Endothelial cell of umbilical vein (primary cell): ENCODE data around the gene TMPRSS4. TPM values are rescaled to one million over a fixed set of nuclear protein-coding genes. Genes with fewer than 3 reads are reported as not detected.

Experiments
- BruUV-seq: library from RNA; stranded (reverse); fragments of 400-500 nt; replicated peaks from 2 replicates; lab custom pipeline; 2021; lab: Mats Ljungman, UMichigan
- CTCF ChIA-PET: fragments of 300-600, 350-600 bp; sonication (Branson Sonifier 250); formaldehyde crosslinking; loops from one replicate; lab custom pipeline; 2021; ENCODE audit warnings: antibody characterized with exemption, inconsistent platforms; lab: Charles Lee
- POLR2A ChIA-PET: fragments of 300-600, 350-600 bp; sonication (Branson Sonifier 250); formaldehyde crosslinking; loops from one replicate; lab custom pipeline; 2021; ENCODE audit warnings: antibody characterized with exemption, inconsistent platforms; lab: Charles Lee
- DNase-seq: peaks from one replicate; pipeline ENCODE4 v3.0.0-alpha.2; 2011; ENCODE audit warnings: low read depth, low spot score
- FAIRE-seq: peaks from 2 replicates; lab custom pipeline; 2011; peaks lifted over from hg19 to GRCh38; lab: Jason Lieb, UNC
- H2AFZ ChIP-seq: 2 replicates; pipeline ENCODE4 v1.6.0; 2012; ENCODE audit warnings: low read depth, low read length, control low read depth, inconsistent platforms
- H3K27ac ChIP-seq: 2 replicates; pipeline ENCODE4 v1.5.1; 2011; ENCODE audit warnings: low read depth, mild to moderate bottlenecking, control low read depth, low read length, moderate library complexity; ENCODE audit not compliant: insufficient read depth
- H3K27me3 ChIP-seq, 2 experiments: 2 replicates each; pipeline versions ENCODE4 v1.6.0 to v1.6.1; 2011; ENCODE audit warnings: low read length in 2 of 2, mixed read lengths in 1 of 2; ENCODE audit not compliant: control insufficient read depth in 2 of 2, insufficient read depth in 2 of 2
- H3K36me3 ChIP-seq, 2 experiments: 2 replicates in 1 of 2; 3 replicates in 1 of 2; pipeline ENCODE4 v1.5.1; 2011; ENCODE audit warnings: low read length in 2 of 2, mild to moderate bottlenecking in 1 of 2, moderate library complexity in 1 of 2; ENCODE audit not compliant: control insufficient read depth in 2 of 2, insufficient read depth in 2 of 2; ENCODE audit errors: extremely low read depth in 1 of 2
- H3K4me1 ChIP-seq: 3 replicates; pipeline ENCODE4 v1.5.1; 2011; ENCODE audit warnings: mild to moderate bottlenecking, low read length; ENCODE audit not compliant: control insufficient read depth, insufficient read depth; ENCODE audit errors: extremely low read depth
- H3K4me2 ChIP-seq: 2 replicates; pipeline ENCODE4 v1.6.1; 2011; ENCODE audit warnings: low read length, control low read depth, mixed read lengths; ENCODE audit not compliant: insufficient read depth
- H3K4me3 ChIP-seq, 3 experiments: fragments of 200-600 bp in 1 of 3; sonication (generic), shearing (Covaris generic) in 1 of 3; replicated peaks in 1 of 3; 2 replicates each; pipeline ENCODE4 v1.5.1; 2011 to 2016; ENCODE audit warnings: control low read depth in 3 of 3, low read length in 3 of 3, mild to moderate bottlenecking in 2 of 3, inconsistent platforms in 1 of 3, low read depth in 1 of 3, moderate library complexity in 1 of 3; ENCODE audit not compliant: insufficient read depth in 1 of 3
- H3K79me2 ChIP-seq: 2 replicates; pipeline ENCODE4 v1.6.0; 2012; ENCODE audit warnings: low read length, inconsistent platforms; ENCODE audit not compliant: control insufficient read depth, insufficient read depth
- H3K9ac ChIP-seq: replicated peaks from 2 replicates; pipeline ENCODE3; 2011; ENCODE audit warnings: low read length, control low read depth; ENCODE audit not compliant: insufficient read depth; ENCODE audit errors: extremely low read depth
- H3K9me1 ChIP-seq: replicated peaks from 3 replicates; pipeline ENCODE4 v1.6.0; 2011; ENCODE audit warnings: mild to moderate bottlenecking, low read length; ENCODE audit not compliant: control insufficient read depth, insufficient read depth; ENCODE audit errors: extremely low read depth
- H3K9me3 ChIP-seq: replicated peaks from 2 replicates; pipeline ENCODE4 v1.5.1; 2012; ENCODE audit warnings: low read length, inconsistent platforms; ENCODE audit not compliant: control insufficient read depth, insufficient read depth
- H4K20me1 ChIP-seq: replicated peaks from 2 replicates; pipeline ENCODE3; 2011; ENCODE audit warnings: mild to moderate bottlenecking, low read length; ENCODE audit not compliant: control insufficient read depth, insufficient read depth; ENCODE audit errors: extremely low read depth
- CTCF ChIP-seq, 2 donors: IDR thresholded peaks; 1 replicate in 1 of 2; 2 replicates in 1 of 2; pipeline ENCODE4 v1.5.1; 2011; ENCODE audit warnings: low read length in 2 of 2, mild to moderate bottlenecking in 2 of 2, moderate library complexity in 2 of 2, control low read depth in 1 of 2, inconsistent platforms in 1 of 2, low read depth in 1 of 2; ENCODE audit not compliant: insufficient read depth in 1 of 2; ENCODE audit errors: extremely low read depth in 1 of 2
- EZH2 ChIP-seq: IDR thresholded peaks from 2 replicates; pipeline ENCODE4 v1.6.1; 2012; ENCODE audit warnings: borderline replicate concordance, low read depth, mild to moderate bottlenecking, moderate library complexity, low read length, inconsistent platforms; ENCODE audit not compliant: severe bottlenecking
- FOS ChIP-seq: IDR thresholded peaks from 2 replicates; pipeline ENCODE4 v1.6.1; 2011; ENCODE audit warnings: mild to moderate bottlenecking, low read length, moderate library complexity, borderline replicate concordance; ENCODE audit not compliant: insufficient read depth
- GATA2 ChIP-seq: IDR thresholded peaks from 2 replicates; pipeline ENCODE4 v1.7.0; 2011; ENCODE audit warnings: low read depth, mild to moderate bottlenecking, moderate library complexity, mixed read lengths, low read length; ENCODE audit not compliant: insufficient read length, insufficient read depth
- JUN ChIP-seq: IDR thresholded peaks from 2 replicates; pipeline ENCODE4 v1.6.1; 2011; ENCODE audit warnings: borderline replicate concordance, low read depth; ENCODE audit not compliant: insufficient read length, insufficient read depth
- MAX ChIP-seq: IDR thresholded peaks from 2 replicates; pipeline ENCODE4 v1.6.1; 2011; ENCODE audit not compliant: insufficient read depth, insufficient read length
- MYC ChIP-seq: IDR thresholded peaks from one replicate; pipeline ENCODE4 v1.6.1; 2011; ENCODE audit warnings: mild to moderate bottlenecking, low read depth, low read length
- POLR2A ChIP-seq: IDR thresholded peaks from 2 replicates; pipeline ENCODE4 v1.6.1; 2012; ENCODE audit warnings: low read depth, mild to moderate bottlenecking, control low read depth, low read length
- POLR2AphosphoS5 ChIP-seq: IDR thresholded peaks from 2 replicates; pipeline ENCODE4 v1.6.1; 2012; ENCODE audit warnings: low read depth, mild to moderate bottlenecking, control low read depth, low read length, moderate library complexity; ENCODE audit not compliant: insufficient read depth
- dilution Hi-C: fragments of 300-500 bp; cut with MboI; formaldehyde crosslinking; loops from one replicate; pipeline ENCODE4 v1.15.0; 2019; ENCODE audit warnings: low sequenced_read_pairs; ENCODE audit not compliant: extremely low pct_ligation_motif_present
- intact Hi-C: fragments of 100-400 bp; cut with micrococcal nuclease; formaldehyde crosslinking; loops from one replicate; pipeline ENCODE4 v1.10.0; 2022
- polyA plus RNA-seq, 4 experiments: library from polyadenylated mRNA; depleted of rRNA in 3 of 4; stranded (reverse) in 3 of 4; unstranded in 1 of 4; fragments of >200 nt; gene quantifications; 2 replicates each; pipeline versions ENCODE4 v1.2.1 to v1.2.3, GENCODE V29; 2011 to 2012; ENCODE audit warnings: missing spikeins in 1 of 4
- total RNA-seq: library from RNA; stranded (reverse); gene quantifications from 2 replicates; pipeline ENCODE4 v1.2.3, GENCODE V29; 2021

TMPRSS4 gene
- total and polyA plus RNA-seq, 2 donors (not counting 3 experiments of a cell fraction or from before 2014, with no cell fraction given), result not detected

GRCh38 chr11:118166641-118167040, 89.8 kb downstream of the TMPRSS4 start:
- CTCF ChIA-PET, result no interaction called here
- H2AFZ ChIP-seq, result no peak overlapping the region
- POLR2A ChIA-PET, result no interaction called here
- FAIRE-seq (no peak), DNase-seq (no peak)
- H3K9me1 ChIP-seq, result no peaks in the 10 kb centered on the region
- no peak overlapping the region for H3K27ac ChIP-seq
- no peaks in the 10 kb centered on the region for H3K4me1 ChIP-seq
- TF ChIP-seq MAX (no peak), POLR2AphosphoS5 (no peak), FOS (no peak), JUN (no peak), EZH2 (no peak), MYC (no peak), GATA2 (no peak), POLR2A (no peak), CTCF (IDR thresholded peaks at IDR 0.05; ENCODE audit: extremely low read depth in 1 of 2, insufficient read depth in 1 of 2, low read depth in 1 of 2, low read length in 2 of 2) (no peak)
- no peaks in the 10 kb centered on the region for H3K9me3 ChIP-seq
- intact Hi-C loops, result no loop called here
- no peaks in the 10 kb centered on the region for H3K36me3 ChIP-seq
- H3K79me2 ChIP-seq, result no peaks in the 10 kb centered on the region
- dilution Hi-C loops, result no loop called here
- no peaks in the 10 kb centered on the region for H4K20me1 ChIP-seq
- no peak overlapping the region for H3K4me2 ChIP-seq
- peaks cover 6 to 25% of the 10 kb centered on the region in 2 experiments for H3K27me3 ChIP-seq
- no TSS peak for BruUV-seq
- H3K9ac ChIP-seq, result no peak overlapping the region
- no peak overlapping the region for H3K4me3 ChIP-seq
